GM12874 (cell line): ENCODE results near the gene ZBTB16.

ENCODE experiments used
- TF ChIP-seq, protein P1 (sequence below): IDR thresholded peaks from 2 replicates; pipeline ENCODE4 v1.5.1; 2011; ENCODE audit warnings: low read depth, mild to moderate bottlenecking, control low read depth, low read length, moderate library complexity; ENCODE audit not compliant: insufficient read depth

The ZBTB16 gene

DNA sequence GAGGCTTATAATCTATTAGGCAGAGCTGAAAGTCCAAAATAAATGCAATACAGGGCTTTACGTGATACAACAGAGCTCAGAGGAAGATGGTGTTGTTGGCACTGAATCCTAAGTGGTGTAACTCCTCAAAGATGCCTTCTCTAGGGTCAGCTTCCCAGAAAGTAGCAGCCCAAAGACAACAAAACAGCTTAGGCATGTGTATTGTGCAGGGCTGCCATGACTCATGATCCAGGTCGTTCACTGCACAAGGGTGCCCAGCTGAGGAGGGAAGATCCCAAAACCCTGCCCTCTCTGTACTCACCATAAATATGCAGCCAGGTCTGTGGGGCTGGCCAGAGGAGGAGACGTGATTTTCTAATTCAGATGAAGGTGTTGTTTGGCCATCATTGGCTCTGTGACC lies 177.3 kb downstream of the ZBTB16 start:
- TF ChIP-seq, protein P1, sequence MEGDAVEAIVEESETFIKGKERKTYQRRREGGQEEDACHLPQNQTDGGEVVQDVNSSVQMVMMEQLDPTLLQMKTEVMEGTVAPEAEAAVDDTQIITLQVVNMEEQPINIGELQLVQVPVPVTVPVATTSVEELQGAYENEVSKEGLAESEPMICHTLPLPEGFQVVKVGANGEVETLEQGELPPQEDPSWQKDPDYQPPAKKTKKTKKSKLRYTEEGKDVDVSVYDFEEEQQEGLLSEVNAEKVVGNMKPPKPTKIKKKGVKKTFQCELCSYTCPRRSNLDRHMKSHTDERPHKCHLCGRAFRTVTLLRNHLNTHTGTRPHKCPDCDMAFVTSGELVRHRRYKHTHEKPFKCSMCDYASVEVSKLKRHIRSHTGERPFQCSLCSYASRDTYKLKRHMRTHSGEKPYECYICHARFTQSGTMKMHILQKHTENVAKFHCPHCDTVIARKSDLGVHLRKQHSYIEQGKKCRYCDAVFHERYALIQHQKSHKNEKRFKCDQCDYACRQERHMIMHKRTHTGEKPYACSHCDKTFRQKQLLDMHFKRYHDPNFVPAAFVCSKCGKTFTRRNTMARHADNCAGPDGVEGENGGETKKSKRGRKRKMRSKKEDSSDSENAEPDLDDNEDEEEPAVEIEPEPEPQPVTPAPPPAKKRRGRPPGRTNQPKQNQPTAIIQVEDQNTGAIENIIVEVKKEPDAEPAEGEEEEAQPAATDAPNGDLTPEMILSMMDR = no peak

DNA sequence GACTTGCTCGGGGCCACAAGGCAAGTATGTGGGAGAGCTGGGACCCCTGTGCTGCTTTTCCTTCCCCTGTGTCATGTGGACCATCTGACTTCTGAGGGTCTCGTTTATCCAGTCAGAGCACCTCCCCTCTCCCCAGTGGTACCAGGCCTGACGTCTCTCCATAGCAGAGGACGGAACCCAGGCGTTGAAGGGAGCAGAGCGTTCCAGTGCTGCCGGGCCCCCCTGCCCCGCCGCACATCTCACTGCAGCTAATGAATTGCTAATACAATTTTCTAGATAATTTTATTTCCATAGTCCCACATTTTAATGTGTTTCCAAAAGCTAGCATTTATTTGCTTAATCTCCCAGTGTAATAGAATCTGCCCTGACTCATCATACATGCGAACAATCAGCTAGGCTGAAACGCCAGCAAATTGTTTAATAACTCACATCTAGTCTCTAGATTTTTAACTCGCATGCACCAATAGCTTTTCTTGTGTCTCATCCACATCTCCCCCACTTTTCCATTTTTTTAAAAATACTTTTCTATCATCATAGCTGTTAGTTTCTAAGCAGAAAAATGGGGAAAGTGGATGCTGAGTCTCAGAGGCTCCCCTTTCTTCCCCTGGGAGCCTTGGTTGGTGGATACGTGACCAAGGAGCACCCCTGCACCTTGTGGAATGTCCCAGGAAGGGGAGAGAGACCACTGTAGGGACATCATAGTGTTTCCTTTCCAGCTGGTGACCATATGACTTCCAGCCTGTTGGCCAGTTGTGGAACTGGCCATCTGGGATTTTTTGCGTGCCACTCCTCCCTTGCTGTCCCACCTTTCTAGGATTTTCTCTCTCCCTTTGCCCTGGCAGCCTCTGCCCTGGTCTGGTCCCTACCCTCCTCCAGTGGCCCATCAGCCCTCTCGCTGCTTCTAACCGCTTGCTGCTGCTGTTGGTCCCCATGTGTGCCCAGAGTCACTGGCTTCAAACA lies 178.1 kb downstream of the ZBTB16 start:
- TF ChIP-seq, protein P1 = no peak

DNA sequence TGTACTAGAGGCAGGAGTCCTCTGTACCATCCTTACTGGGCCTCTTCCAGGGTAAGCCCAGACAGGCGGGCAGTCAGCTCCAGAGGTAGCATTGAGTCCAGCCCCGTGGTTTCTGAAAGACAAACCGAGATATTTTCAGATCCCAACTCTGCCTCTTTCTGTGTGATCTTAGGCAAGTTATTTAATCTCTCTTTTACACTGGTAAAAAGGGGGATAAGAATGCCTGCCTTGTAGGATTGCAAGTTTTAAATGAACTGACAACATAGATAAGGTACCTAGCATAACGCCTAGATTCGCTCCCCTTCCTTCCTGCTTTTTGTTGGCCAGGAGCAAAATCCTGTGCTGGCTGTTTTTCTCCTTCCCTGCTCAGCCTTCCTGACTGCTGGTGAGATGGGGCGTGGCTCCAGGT lies 180.2 kb downstream of the ZBTB16 start:
- TF ChIP-seq, protein P1 = no peak

DNA sequence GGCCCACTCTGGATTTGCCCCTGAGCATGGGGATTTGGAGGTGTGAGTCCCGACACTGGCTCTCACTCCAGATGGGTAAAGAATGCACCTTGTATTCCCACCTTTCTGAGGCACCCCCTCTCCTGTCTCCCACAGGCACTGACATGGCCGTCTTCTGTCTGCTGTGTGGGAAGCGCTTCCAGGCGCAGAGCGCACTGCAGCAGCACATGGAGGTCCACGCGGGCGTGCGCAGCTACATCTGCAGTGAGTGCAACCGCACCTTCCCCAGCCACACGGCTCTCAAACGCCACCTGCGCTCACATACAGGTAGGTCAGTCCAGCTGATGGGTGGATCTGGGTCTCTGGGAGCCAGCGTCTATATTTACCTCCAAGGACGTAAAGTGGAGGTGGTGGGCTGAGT lies 182.5 kb downstream of the ZBTB16 start:
- TF ChIP-seq, protein P1 = no peak

DNA sequence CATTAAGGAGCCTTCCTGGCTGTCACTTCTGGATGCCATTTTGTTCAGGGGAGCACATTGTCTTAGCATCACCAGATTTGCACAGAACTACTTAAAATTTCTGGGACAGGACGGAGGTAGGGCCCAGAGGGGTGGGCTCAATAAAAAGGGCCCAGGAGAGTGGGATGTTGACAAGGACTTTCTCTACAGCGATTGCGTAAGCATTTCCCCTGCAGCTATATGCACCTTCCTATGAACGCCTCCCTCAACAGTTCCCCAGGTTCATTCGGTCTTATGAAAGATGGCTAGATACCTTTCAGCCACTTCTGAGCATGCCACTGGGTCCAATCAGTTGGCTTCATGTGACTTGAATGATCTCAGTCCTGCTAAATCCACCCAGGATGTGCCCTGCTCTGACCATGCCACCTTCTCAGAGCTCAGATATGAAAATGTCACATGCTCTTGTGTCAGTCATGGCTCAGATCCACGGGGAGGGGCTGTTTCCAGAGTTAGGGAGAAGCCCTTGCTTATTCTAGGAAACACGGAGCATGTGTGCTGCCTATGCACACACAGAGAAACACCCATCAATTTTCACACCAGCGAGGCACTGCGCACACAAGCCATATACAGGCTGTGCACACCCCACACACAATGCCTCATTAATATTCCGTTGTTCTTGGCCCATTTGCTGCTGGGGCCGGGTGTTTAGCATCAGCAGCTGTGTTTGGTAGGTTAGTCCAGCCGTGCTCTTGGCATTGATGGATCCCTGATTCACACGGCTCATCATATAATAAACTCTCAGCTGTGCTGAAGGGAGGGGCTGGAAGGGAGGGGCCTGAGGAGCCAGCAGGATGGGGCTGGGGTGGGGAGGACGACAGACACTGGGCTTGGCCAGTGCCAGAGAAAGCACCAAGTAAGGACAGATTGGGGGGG lies 184.2 kb downstream of the ZBTB16 start:
- TF ChIP-seq, protein P1 = no peak

DNA sequence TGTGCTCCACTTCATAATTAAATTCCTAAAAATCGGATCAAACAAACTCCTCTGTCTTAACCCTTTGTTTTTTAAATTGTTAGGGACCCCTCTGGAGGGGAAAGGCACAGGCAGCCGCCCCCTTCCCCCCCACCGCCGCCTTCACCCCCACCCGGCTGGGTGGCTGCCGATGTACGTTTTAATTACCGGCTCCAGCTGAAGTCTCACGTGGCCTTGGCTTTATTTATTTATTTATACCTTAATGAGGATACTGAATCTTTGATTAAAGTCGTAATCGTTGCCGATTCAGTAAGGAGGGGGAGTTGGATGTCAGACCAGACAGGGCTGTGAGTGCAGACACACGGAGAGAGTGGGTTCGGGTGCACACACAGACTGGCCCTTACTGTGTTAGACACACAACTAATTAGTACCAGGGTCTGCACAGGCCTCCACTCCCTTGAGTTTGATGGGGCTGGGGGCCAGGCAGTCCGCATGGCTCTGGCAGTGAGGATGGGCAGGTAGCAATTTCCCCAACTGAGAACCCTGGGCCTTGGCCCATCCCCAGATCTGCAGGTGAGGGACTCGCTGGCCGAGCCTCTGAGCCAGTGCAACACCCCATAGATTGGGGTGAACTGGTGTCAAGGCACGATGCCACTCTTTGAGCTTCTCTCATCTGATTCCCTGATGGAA lies 185.3 kb downstream of the ZBTB16 start:
- TF ChIP-seq, protein P1 = no peak
